Measurements from ENCODE around the gene GNAZ.

Gene GNAZ

DNA sequence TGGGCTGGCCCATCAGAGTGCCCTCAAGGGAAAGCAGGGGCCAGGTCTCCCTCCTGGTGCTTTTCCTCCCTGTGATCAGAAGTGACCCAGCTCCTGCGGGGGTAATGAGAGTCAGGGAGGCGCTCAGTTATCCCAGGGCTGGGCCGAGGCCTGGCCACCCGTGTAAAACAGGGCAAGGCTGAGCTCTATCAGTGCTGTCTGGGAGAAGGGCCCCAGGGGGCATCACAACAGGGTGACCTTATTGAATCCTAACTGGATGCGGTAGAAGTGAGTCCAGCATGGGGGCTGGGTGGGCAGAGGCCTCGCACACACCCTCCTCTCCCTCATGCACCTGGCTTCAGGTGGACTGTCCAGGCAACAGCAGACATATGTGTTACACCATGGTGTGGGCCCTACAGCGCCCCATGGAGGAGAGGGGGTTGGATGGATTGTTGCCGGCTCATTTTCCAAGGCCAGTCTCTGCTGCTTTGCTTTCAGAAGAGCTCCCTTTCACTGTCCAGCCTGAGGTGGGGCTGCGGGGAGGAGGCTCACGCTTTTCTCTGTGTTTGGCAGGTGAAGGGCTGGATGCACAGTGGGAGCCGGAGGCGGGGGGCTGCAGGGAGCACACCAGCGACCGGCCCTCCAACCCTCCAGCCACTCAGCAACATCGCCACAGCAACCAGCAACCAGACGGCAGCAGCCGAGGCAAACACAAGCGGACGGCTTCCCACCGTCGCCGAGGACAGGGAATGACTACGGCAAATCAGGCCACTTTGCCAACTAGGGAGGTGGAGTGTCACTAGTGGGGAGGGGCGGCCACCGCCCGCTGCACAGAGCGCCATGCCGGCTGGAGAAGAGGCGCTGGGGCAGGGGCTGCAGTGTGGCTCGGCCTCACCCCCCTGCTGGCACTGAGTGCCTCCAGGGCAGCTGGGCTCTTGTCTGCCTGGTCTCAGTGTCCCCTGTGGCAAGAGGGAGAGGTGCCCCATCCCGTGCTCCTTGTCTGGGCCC lies 24.7 kb downstream of the GNAZ start:
- no peaks in the 10 kb centered on the region for H3K36me3 ChIP-seq (ENCODE audit: control insufficient read depth, insufficient read depth, low read length)
- H3K27me3 ChIP-seq (replicated peaks; ENCODE audit: control insufficient read depth, insufficient read depth, low read length), result no peaks in the 10 kb centered on the region
- TF ChIP-seq, protein P1, sequence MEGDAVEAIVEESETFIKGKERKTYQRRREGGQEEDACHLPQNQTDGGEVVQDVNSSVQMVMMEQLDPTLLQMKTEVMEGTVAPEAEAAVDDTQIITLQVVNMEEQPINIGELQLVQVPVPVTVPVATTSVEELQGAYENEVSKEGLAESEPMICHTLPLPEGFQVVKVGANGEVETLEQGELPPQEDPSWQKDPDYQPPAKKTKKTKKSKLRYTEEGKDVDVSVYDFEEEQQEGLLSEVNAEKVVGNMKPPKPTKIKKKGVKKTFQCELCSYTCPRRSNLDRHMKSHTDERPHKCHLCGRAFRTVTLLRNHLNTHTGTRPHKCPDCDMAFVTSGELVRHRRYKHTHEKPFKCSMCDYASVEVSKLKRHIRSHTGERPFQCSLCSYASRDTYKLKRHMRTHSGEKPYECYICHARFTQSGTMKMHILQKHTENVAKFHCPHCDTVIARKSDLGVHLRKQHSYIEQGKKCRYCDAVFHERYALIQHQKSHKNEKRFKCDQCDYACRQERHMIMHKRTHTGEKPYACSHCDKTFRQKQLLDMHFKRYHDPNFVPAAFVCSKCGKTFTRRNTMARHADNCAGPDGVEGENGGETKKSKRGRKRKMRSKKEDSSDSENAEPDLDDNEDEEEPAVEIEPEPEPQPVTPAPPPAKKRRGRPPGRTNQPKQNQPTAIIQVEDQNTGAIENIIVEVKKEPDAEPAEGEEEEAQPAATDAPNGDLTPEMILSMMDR (IDR thresholded peaks at IDR 0.05; ENCODE audit: insufficient read depth, low read length, poor library complexity, severe bottlenecking), result no peak
- no peak for DNase-seq (ENCODE audit: extremely low read depth, insufficient read length)
- H3K4me3 ChIP-seq (replicated peaks; ENCODE audit: low read depth, low read length), result no peak overlapping the region

DNA sequence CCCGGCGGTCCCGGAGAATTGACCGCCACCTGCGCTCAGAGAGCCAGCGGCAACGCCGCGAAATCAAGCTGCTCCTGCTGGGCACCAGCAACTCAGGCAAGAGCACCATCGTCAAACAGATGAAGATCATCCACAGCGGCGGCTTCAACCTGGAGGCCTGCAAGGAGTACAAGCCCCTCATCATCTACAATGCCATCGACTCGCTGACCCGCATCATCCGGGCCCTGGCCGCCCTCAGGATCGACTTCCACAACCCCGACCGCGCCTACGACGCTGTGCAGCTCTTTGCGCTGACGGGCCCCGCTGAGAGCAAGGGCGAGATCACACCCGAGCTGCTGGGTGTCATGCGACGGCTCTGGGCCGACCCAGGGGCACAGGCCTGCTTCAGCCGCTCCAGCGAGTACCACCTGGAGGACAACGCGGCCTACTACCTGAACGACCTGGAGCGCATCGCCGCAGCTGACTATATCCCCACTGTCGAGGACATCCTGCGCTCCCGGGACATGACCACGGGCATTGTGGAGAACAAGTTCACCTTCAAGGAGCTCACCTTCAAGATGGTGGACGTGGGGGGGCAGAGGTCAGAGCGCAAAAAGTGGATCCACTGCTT lies 25.5 kb downstream of the GNAZ start:
- no peak overlapping the region for H3K4me3 ChIP-seq (replicated peaks; ENCODE audit: low read depth, low read length)
- H3K36me3 ChIP-seq (ENCODE audit: control insufficient read depth, insufficient read depth, low read length), result no peaks in the 10 kb centered on the region
- TF ChIP-seq, protein P1 (IDR thresholded peaks at IDR 0.05; ENCODE audit: insufficient read depth, low read length, poor library complexity, severe bottlenecking), result no peak
- H3K27me3 ChIP-seq (replicated peaks; ENCODE audit: control insufficient read depth, insufficient read depth, low read length), result no peaks in the 10 kb centered on the region
- no peak for DNase-seq (ENCODE audit: extremely low read depth, insufficient read length)

DNA sequence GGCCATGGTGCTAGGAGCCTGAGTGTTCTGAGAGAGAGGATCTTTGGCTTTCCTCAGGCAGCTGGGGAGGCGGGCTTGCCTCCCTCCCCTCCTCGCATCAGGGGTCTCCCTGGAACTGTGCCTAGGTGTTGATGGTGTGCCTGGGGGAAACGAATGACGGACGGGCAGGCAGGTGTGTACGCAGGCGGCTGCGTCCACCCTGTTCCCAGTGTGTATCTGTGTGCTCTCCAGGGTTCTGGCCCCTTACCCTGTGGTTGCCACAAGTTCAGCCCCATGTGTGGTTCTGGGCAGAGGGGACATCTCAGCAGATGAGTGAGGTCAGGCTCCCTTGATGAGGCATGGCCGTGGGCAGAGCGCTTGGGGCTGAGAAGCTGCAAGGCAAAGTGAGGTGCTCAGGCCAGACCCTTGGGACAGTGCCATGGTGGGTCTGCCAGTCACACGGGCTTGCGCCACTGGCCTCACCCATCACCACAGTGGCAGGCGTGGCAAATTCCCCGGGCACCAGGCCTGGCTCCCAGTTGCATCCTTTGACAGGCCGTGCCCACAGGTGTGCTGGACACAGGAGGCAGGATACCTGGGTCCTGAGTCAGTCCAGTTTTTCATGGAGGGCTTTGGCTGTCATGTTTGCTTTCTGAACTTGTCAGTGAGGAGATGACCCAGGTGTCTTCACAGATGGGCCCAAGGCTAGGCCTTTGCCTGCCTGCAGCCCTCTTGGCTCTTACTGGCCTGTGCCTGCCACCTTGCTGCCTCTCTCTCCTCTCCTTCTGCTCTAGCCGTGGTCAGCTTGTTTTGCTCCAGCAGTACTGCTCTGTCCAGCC lies 27.3 kb downstream of the GNAZ start:
- Histone ChIP-seq H3K4me3 (replicated peaks; ENCODE audit: low read depth, low read length) (no peak overlapping the region), H3K27me3 (replicated peaks; ENCODE audit: control insufficient read depth, insufficient read depth, low read length) (no peaks in the 10 kb centered on the region), H3K36me3 (ENCODE audit: control insufficient read depth, insufficient read depth, low read length) (no peaks in the 10 kb centered on the region)
- TF ChIP-seq, protein P1 (IDR thresholded peaks at IDR 0.05; ENCODE audit: insufficient read depth, low read length, poor library complexity, severe bottlenecking), result no peak
- no peak for DNase-seq (ENCODE audit: extremely low read depth, insufficient read length)

DNA sequence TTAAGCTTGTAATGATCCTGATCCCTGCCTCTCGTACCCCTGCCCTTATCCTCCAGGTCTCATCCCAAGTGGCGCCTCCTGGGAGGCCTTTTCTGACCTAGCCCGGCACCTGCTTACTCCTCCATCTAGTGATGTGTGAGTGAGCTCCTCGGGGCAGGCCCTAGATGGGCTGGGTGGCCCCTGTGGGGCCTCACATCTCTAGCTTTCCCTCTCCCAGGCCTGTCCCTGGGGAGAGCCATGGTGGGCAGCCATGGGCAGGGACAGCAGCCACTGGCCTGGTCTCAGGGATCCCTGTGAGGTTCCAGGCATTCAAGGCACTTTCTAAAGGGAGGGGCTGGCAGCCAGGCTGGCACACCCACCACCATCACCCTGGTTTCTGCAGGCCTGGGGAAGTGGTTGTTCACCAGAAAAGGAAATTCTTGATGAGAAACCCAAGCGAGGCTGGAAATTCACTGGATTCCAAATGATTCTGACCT lies 27.9 kb downstream of the GNAZ start:
- TF ChIP-seq, protein P1 (IDR thresholded peaks at IDR 0.05; ENCODE audit: insufficient read depth, low read length, poor library complexity, severe bottlenecking), result no peak
- no peak for DNase-seq (ENCODE audit: extremely low read depth, insufficient read length)
- H3K27me3 ChIP-seq (replicated peaks; ENCODE audit: control insufficient read depth, insufficient read depth, low read length), result no peaks in the 10 kb centered on the region
- no peaks in the 10 kb centered on the region for H3K36me3 ChIP-seq (ENCODE audit: control insufficient read depth, insufficient read depth, low read length)
- no peak overlapping the region for H3K4me3 ChIP-seq (replicated peaks; ENCODE audit: low read depth, low read length)

DNA sequence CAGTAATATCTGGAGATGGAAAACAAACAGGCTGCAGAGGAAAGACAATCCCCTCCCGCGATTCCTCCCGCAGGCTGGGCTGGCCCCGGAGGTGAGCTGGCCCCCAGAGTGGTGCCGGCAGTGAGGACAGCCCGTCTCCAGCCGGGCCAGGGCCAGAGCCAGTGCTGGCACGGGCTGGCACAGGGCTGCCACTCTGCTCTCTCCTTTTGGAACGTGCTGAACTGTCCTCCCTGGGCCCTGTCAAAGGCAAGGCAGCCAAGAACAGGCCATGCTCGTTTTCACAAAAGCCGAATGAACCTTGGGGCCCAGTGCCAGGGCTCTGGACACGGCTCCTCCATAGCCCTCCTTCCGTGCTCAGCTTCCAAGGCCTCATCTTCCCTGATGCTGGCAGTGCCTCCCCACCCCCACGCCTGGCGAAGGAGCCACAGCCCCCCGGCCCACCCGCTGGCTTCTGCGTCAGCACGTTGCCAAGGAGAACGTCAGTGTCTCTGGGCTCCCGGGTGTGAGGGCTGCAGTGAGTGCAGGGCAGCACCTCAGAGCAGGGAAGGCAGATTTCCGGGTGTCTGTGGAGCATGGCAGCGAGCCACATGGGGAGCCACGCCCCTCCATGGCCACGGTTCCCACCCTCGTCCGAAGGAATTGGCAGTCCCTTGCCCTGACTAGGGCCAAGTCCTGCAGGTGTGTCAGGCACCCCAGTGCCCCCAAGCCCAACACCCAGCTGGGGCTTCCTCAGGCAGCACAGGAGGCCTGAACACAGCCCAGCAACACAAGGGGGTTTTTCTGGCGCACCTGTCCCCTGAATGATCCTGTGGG lies 28.6 kb downstream of the GNAZ start:
- Histone ChIP-seq H3K27me3 (replicated peaks; ENCODE audit: control insufficient read depth, insufficient read depth, low read length) (no peaks in the 10 kb centered on the region), H3K36me3 (ENCODE audit: control insufficient read depth, insufficient read depth, low read length) (no peaks in the 10 kb centered on the region), H3K4me3 (replicated peaks; ENCODE audit: low read depth, low read length) (no peak overlapping the region)
- DNase-seq (ENCODE audit: extremely low read depth, insufficient read length), result no peak
- TF ChIP-seq, protein P1 (IDR thresholded peaks at IDR 0.05; ENCODE audit: insufficient read depth, low read length, poor library complexity, severe bottlenecking), result no peak
